Stromal cell of bone marrow (primary cell): Measurements from ENCODE around the gene SF3B2.
"Not testable (repeated sequence)": the region's sequence is repeated elsewhere in the genome, so short reads cannot be mapped to it uniquely, and the experiment has no call there.

Source experiments
- DNase-seq: peaks from one replicate; pipeline ENCODE4 v3.0.0-alpha.2; 2012; ENCODE audit warnings: low read depth

SF3B2 gene

GRCh38 chr11:66072081-66072480 lies 19.9 kb downstream of the SF3B2 start:
- no peak for DNase-seq

GRCh38 chr11:66072518-66072917 lies 20.4 kb downstream of the SF3B2 start:
- no peak for DNase-seq

GRCh38 chr11:66073669-66074068 lies 21.5 kb downstream of the SF3B2 start:
- no peak for DNase-seq

GRCh38 chr11:66075273-66075672 lies 23.1 kb downstream of the SF3B2 start:
- DNase-seq = no peak

- DNase-seq = no peak
These were observed 24.4 kb downstream of the SF3B2 start for GRCh38 chr11:66076561-66076960.

- DNase-seq = no peak
These were observed 25.8 kb downstream of the SF3B2 start for GRCh38 chr11:66077927-66078326.

GRCh38 chr11:66078949-66079348 lies 26.8 kb downstream of the SF3B2 start:
- DNase-seq = not testable (repeated sequence)

GRCh38 chr11:66080055-66080817 lies 28.1 kb downstream of the SF3B2 start:
- peak; percentile 83 for DNase-seq

GRCh38 chr11:66081505-66081904 lies 29.3 kb downstream of the SF3B2 start:
- DNase-seq = no peak

GRCh38 chr11:66082946-66083698 lies 31.0 kb downstream of the SF3B2 start:
- no peak for DNase-seq

GRCh38 chr11:66083767-66084166 lies 31.6 kb downstream of the SF3B2 start:
- DNase-seq = no peak

GRCh38 chr11:66084821-66085475 lies 32.8 kb downstream of the SF3B2 start:
- no peak for DNase-seq

- DNase-seq = no peak
These were observed 35.2 kb downstream of the SF3B2 start for GRCh38 chr11:66087148-66087908.

- DNase-seq = no peak
These were observed 36.9 kb downstream of the SF3B2 start for GRCh38 chr11:66089067-66089466.

- no peak for DNase-seq
These were observed 38.1 kb downstream of the SF3B2 start for GRCh38 chr11:66090288-66090687.

GRCh38 chr11:66092125-66092524 lies 40.0 kb downstream of the SF3B2 start:
- DNase-seq = not testable (repeated sequence)

GRCh38 chr11:66099746-66100145 lies 47.6 kb downstream of the SF3B2 start:
- not testable (repeated sequence) for DNase-seq

GRCh38 chr11:66100272-66101065 lies 48.3 kb downstream of the SF3B2 start:
- no peak for DNase-seq

- no peak for DNase-seq
These were observed 48.9 kb downstream of the SF3B2 start for GRCh38 chr11:66101066-66101464.

- DNase-seq = no peak
These were observed 52.0 kb downstream of the SF3B2 start for GRCh38 chr11:66104057-66104638.
